Suprapubic skin (tissue), 4 donors: ENCODE data around the gene SYNPO.

Source experiments
- EP300 ChIP-seq: sonication (generic); formaldehyde crosslinking; IDR thresholded peaks from one replicate; pipeline ENCODE4 v1.6.1; 2017; ENCODE audit warnings: antibody characterized with exemption
- POLR2AphosphoS5 ChIP-seq, 3 donors: sonication (generic); formaldehyde crosslinking; IDR thresholded peaks; one replicate each; pipeline ENCODE4 v1.6.1; 2017; ENCODE audit warnings: antibody characterized with exemption in 3 of 3
- TF ChIP-seq, protein P1 (sequence below), 2 donors: fragments of 200-600 bp in 1 of 2; fragments of 450-650 bp in 1 of 2; sonication (generic) in 1 of 2; IDR thresholded peaks; one replicate each; pipeline ENCODE4 v1.5.1; 2016 to 2019; ENCODE audit warnings: antibody characterized with exemption in 2 of 2, mild to moderate bottlenecking in 1 of 2, moderate library complexity in 1 of 2

DNA sequence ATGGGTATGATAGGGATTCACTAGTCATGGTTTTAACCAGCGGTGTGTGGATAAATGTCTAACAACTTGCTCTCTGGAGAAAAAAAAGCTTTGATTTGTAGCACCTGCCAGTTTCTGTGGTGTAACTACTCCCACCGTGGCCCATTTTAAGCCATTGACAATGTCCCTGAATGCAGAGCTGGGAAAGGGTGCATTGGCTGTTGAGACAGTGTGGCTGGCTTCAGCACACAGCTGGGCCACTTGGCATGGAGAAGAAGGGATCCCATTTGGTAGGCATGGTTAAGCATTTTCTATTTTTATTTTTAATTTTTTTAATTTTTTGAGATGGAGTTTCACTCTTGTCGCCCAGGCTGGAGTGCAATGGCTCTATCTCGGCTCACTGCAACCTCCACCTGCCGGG is 31.5 kb upstream of the SYNPO start:
- TF ChIP-seq EP300 (no peak), POLR2AphosphoS5 (IDR thresholded peaks at IDR 0.05) (no peak)
- TF ChIP-seq, protein P1, sequence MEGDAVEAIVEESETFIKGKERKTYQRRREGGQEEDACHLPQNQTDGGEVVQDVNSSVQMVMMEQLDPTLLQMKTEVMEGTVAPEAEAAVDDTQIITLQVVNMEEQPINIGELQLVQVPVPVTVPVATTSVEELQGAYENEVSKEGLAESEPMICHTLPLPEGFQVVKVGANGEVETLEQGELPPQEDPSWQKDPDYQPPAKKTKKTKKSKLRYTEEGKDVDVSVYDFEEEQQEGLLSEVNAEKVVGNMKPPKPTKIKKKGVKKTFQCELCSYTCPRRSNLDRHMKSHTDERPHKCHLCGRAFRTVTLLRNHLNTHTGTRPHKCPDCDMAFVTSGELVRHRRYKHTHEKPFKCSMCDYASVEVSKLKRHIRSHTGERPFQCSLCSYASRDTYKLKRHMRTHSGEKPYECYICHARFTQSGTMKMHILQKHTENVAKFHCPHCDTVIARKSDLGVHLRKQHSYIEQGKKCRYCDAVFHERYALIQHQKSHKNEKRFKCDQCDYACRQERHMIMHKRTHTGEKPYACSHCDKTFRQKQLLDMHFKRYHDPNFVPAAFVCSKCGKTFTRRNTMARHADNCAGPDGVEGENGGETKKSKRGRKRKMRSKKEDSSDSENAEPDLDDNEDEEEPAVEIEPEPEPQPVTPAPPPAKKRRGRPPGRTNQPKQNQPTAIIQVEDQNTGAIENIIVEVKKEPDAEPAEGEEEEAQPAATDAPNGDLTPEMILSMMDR (IDR thresholded peaks at IDR 0.05), result no peak
